Transverse colon (tissue), 4 donors: Measurements from ENCODE around the gene CTNNA1. TPM values are rescaled to one million over a fixed set of nuclear protein-coding genes. Genes with fewer than 3 reads are reported as not detected.
A peak's percentile ranks its signal among the peaks of the same experiment; 100 is the strongest.

ENCODE experiments used
- DNase-seq: peaks from one replicate; pipeline ENCODE4 v3.0.0-alpha.2; 2019
- H3K27ac ChIP-seq, 4 donors: fragments of 200-600 bp; sonication (generic); 2 replicates each; pipeline ENCODE4 v1.5.1; 2016 to 2018; ENCODE audit warnings: inconsistent platforms in 4 of 4
- H3K27me3 ChIP-seq: fragments of 200-600 bp; sonication (generic); 2 replicates; pipeline ENCODE4 v1.5.1; 2017; ENCODE audit warnings: inconsistent platforms
- H3K36me3 ChIP-seq, 4 donors: fragments of 200-600 bp; sonication (generic); 2 replicates each; pipeline ENCODE4 v1.5.1; 2017 to 2019; ENCODE audit warnings: inconsistent platforms in 4 of 4
- H3K4me1 ChIP-seq, 4 donors: fragments of 200-600 bp; sonication (generic); 2 replicates each; pipeline ENCODE4 v1.5.1; 2017 to 2020; ENCODE audit warnings: inconsistent platforms in 4 of 4
- H3K4me3 ChIP-seq, 4 donors: fragments of 200-600 bp; sonication (generic); 1 replicate in 1 of 4; 2 replicates in 3 of 4; pipeline versions ENCODE4 v1.5.1 to v1.6.1; 2017 to 2019; ENCODE audit warnings: inconsistent platforms in 4 of 4
- H3K9me3 ChIP-seq, 2 donors: fragments of 200-600 bp; sonication (generic); 2 replicates each; pipeline ENCODE4 v1.5.1; 2017 to 2019; ENCODE audit warnings: inconsistent platforms in 2 of 2
- CTCF ChIP-seq, 5 experiments: fragments of 200-600 bp in 3 of 5; fragments of 450-650 bp in 2 of 5; sonication (generic) in 3 of 5; IDR thresholded peaks; 1 replicate in 2 of 5; 2 replicates in 3 of 5; pipeline ENCODE4 v1.5.1; 2016 to 2017; ENCODE audit warnings: antibody characterized with exemption in 5 of 5, inconsistent platforms in 3 of 5, mild to moderate bottlenecking in 2 of 5, moderate library complexity in 1 of 5
- EP300 ChIP-seq: sonication (generic); formaldehyde crosslinking; IDR thresholded peaks from one replicate; pipeline ENCODE4 v1.6.1; 2017; ENCODE audit warnings: antibody characterized with exemption, low read depth
- POLR2A ChIP-seq: fragments of 450-650 bp; IDR thresholded peaks from one replicate; pipeline ENCODE4 v1.6.1; 2016; ENCODE audit warnings: antibody characterized with exemption, mild to moderate bottlenecking, moderate library complexity
- POLR2AphosphoS5 ChIP-seq, 3 donors: sonication (generic); formaldehyde crosslinking; IDR thresholded peaks; one replicate each; pipeline ENCODE4 v1.6.1; 2016; ENCODE audit warnings: antibody characterized with exemption in 3 of 3
- WGBS, 2 donors: methylation state at CpG; one replicate each; pipeline ENCODE4 v1.1.5; 2018; ENCODE audit warnings: low coverage in 1 of 2; 5-methylcytosine and 5-hydroxymethylcytosine counted together
- in situ Hi-C, 4 donors: fragments of 200-750 bp; cut with MboI; loops; one replicate each; pipeline versions ENCODE4 v1.15.0 to v1.15.1; 2017; ENCODE audit warnings: low sequenced_read_pairs in 3 of 4, low pct_ligation_motif_present in 1 of 4, low pct_unique_long_range_greater_than_20kb in 1 of 4
- intact Hi-C: fragments of 100-400 bp; cut with DNase I; formaldehyde crosslinking; loops from one replicate; pipeline ENCODE4 v1.15.1; 2023; ENCODE audit warnings: low total_unique reads
- total RNA-seq, 4 donors: library from RNA; depleted of rRNA; stranded (reverse); fragments of >200 nt; gene quantifications; one replicate each; pipeline ENCODE4 v1.1.0, GENCODE V29; 2016

Gene CTNNA1
- total RNA-seq, 4 donors from 2014 or later: 272 to 381 (median 316) TPM

GRCh38 chr5:138783976-138784375, 30.8 kb downstream of the CTNNA1 start:
- in situ Hi-C loops: no loop called here
- H3K27ac ChIP-seq: no peak overlapping the region

GRCh38 chr5:138784590-138784989, 31.4 kb downstream of the CTNNA1 start:
- WGBS, 2 donors: 89 to 94% methylated on average over 1 of the region's 1 CpG

More at GRCh38 chr5:138783976-138784375, 30.8 kb downstream of the CTNNA1 start:
- H3K4me1 ChIP-seq: peaks cover 0 to 9% (median 0%) of the 10 kb centered on the region in 4 donors
- intact Hi-C loops: no loop called here
- 85 to 91% methylated on average over 7 of the region's 7 CpGs for WGBS, 2 donors
- TF ChIP-seq CTCF (IDR thresholded peaks at IDR 0.05) (no peak), EP300 (no peak), POLR2A (no peak), POLR2AphosphoS5 (IDR thresholded peaks at IDR 0.05) (no peak)
- H3K4me3 ChIP-seq: no peak overlapping the region
- H3K9me3 ChIP-seq: no peaks in the 10 kb centered on the region
- H3K36me3 ChIP-seq: peaks cover 0 to 22% (median 8%) of the 10 kb centered on the region in 4 donors
- DNase-seq: no peak
- H3K27me3 ChIP-seq: no peaks in the 10 kb centered on the region

GRCh38 chr5:138789771-138790242, 36.6 kb downstream of the CTNNA1 start:
- no peak for DNase-seq
- TF ChIP-seq CTCF (IDR thresholded peaks at IDR 0.05) (peak; percentile 36 to 56 (median 48)), EP300 (no peak)

More at GRCh38 chr5:138784590-138784989, 31.4 kb downstream of the CTNNA1 start:
- Histone ChIP-seq H3K36me3 (peaks cover 0 to 22% (median 8%) of the 10 kb centered on the region in 4 donors), H3K4me3 (no peak overlapping the region), H3K9me3 (no peaks in the 10 kb centered on the region), H3K27ac (no peak overlapping the region), H3K4me1 (peaks cover 0 to 4% (median 1%) of the 10 kb centered on the region in 4 donors), H3K27me3 (no peaks in the 10 kb centered on the region)
- TF ChIP-seq CTCF (IDR thresholded peaks at IDR 0.05): no peak
- no peak for TF ChIP-seq POLR2A
- no peak for TF ChIP-seq EP300
- TF ChIP-seq POLR2AphosphoS5 (IDR thresholded peaks at IDR 0.05): no peak
- no peak for DNase-seq
- in situ Hi-C loops (no loop called here), intact Hi-C loops (no loop called here)

GRCh38 chr5:138790684-138791083, 37.5 kb downstream of the CTNNA1 start:
- intact Hi-C loops: no loop called here
- Histone ChIP-seq H3K4me1 (peaks cover 0 to 11% (median 3%) of the 10 kb centered on the region in 4 donors), H3K27me3 (no peaks in the 10 kb centered on the region), H3K36me3 (peaks cover 0 to 12% (median 0%) of the 10 kb centered on the region in 4 donors), H3K4me3 (no peak overlapping the region), H3K27ac (no peak overlapping the region), H3K9me3 (no peaks in the 10 kb centered on the region)
- in situ Hi-C loops: no loop called here
- DNase-seq: no peak
- TF ChIP-seq EP300 (no peak), POLR2AphosphoS5 (IDR thresholded peaks at IDR 0.05) (no peak), POLR2A (no peak), CTCF (IDR thresholded peaks at IDR 0.05) (no peak)
- WGBS, 2 donors: 62 to 83% methylated on average over 1 of the region's 1 CpG

More at GRCh38 chr5:138789771-138790242, 36.6 kb downstream of the CTNNA1 start:
- Histone ChIP-seq H3K36me3 (peaks cover 0 to 12% (median 0%) of the 10 kb centered on the region in 4 donors), H3K27ac (no peak overlapping the region), H3K4me1 (peaks cover 0 to 11% (median 3%) of the 10 kb centered on the region in 4 donors), H3K9me3 (no peaks in the 10 kb centered on the region), H3K27me3 (no peaks in the 10 kb centered on the region), H3K4me3 (no peak overlapping the region)
- intact Hi-C loops (no loop called here), in situ Hi-C loops (no loop called here)
